CD4-positive, alpha-beta T cell (primary cell): ENCODE measurements around the gene IL23A. TPM values are rescaled to one million over a fixed set of nuclear protein-coding genes. Genes with fewer than 3 reads are reported as not detected.

Experiments used
- ATAC-seq: fragments of 200-7000 bp; cut with Tn5 transposase; one replicate; pipeline ENCODE4 v1.10.0; 2022; ENCODE audit warnings: mild to moderate bottlenecking; ENCODE audit not compliant: poor library complexity
- CTCF ChIA-PET: fragments of 350-600 bp; sonication (Branson Sonifier 250); formaldehyde crosslinking; loops from one replicate; lab custom pipeline; 2021; ENCODE audit warnings: antibody characterized with exemption, inconsistent platforms; lab: Charles Lee
- POLR2A ChIA-PET: fragments of 350-600 bp; sonication (Branson Sonifier 250); formaldehyde crosslinking; loops from one replicate; lab custom pipeline; 2021; ENCODE audit warnings: antibody characterized with exemption, inconsistent platforms; lab: Charles Lee
- DNase-seq, 14 experiments: peaks; one replicate each; pipeline ENCODE4 v3.0.0-alpha.2; 2013 to 2020; ENCODE audit warnings: mixed read lengths in 2 of 14
- H3K27ac ChIP-seq, 2 donors: one replicate each; pipeline versions ENCODE4 v1.5.1 to v1.7.0; 2013; ENCODE audit warnings: low read length in 2 of 2, low read depth in 1 of 2, mild to moderate bottlenecking in 1 of 2
- H3K27me3 ChIP-seq, 2 experiments: 1 replicate in 1 of 2; 2 replicates in 1 of 2; pipeline versions ENCODE4 v1.6.1 to v1.7.0; 2013; ENCODE audit warnings: low read length in 2 of 2, control low read depth in 1 of 2, mild to moderate bottlenecking in 1 of 2, moderate library complexity in 1 of 2; ENCODE audit not compliant: insufficient read depth in 2 of 2, control insufficient read depth in 1 of 2
- H3K36me3 ChIP-seq: one replicate; pipeline ENCODE4 v1.6.1; 2013; ENCODE audit warnings: low read length, control low read depth; ENCODE audit not compliant: insufficient read depth
- H3K4me1 ChIP-seq: one replicate; pipeline ENCODE4 v1.6.1; 2013; ENCODE audit warnings: low read length, control low read depth; ENCODE audit not compliant: insufficient read depth
- H3K4me3 ChIP-seq: one replicate; pipeline ENCODE4 v1.5.1; 2013; ENCODE audit warnings: mild to moderate bottlenecking, low read length, moderate library complexity
- H3K9me3 ChIP-seq, 2 experiments: 1 replicate in 1 of 2; 2 replicates in 1 of 2; pipeline versions ENCODE4 v1.6.1 to v1.7.0; 2013; ENCODE audit warnings: low read length in 2 of 2, mild to moderate bottlenecking in 2 of 2, control low read depth in 1 of 2, moderate library complexity in 1 of 2; ENCODE audit not compliant: control insufficient read depth in 1 of 2, insufficient read depth in 1 of 2
- H3K27ac Mint-ChIP-seq: one replicate; pipeline ENCODE4 v1.8.0; 2020; ENCODE audit warnings: mixed read lengths
- H3K27me3 Mint-ChIP-seq: one replicate; pipeline ENCODE4 v1.8.0; 2021; ENCODE audit warnings: mixed read lengths
- H3K36me3 Mint-ChIP-seq: one replicate; pipeline ENCODE4 v1.8.0; 2021; ENCODE audit warnings: low read depth, mixed read lengths
- H3K4me1 Mint-ChIP-seq: one replicate; pipeline ENCODE4 v1.8.0; 2021; ENCODE audit warnings: low read depth, mixed read lengths
- H3K4me3 Mint-ChIP-seq: one replicate; pipeline ENCODE4 v1.8.0; 2020; ENCODE audit warnings: mild to moderate bottlenecking, mixed read lengths
- H3K9me3 Mint-ChIP-seq: one replicate; pipeline ENCODE4 v1.8.0; 2020; ENCODE audit warnings: mixed read lengths
- intact Hi-C, 2 experiments: fragments of 100-400 bp; cut with DNase I in 1 of 2; cut with micrococcal nuclease in 1 of 2; formaldehyde crosslinking; loops; one replicate each; pipeline versions ENCODE4 v1.15.1 to v1.9.0; 2023 to 2025; cut with DNase I, micrococcal nuclease
- total RNA-seq, 174 experiments: library from RNA in 2 of 174; stranded (reverse) in 2 of 174; gene quantifications; one replicate each; pipeline ENCODE4 v1.2.3 and lab custom pipeline; 2021 to 2026
- TF ChIP-seq, protein P1 (sequence below): fragments of 200-600 bp; IDR thresholded peaks from one replicate; pipeline ENCODE4 v1.8.0; 2022; ENCODE audit warnings: antibody characterized with exemption, mild to moderate bottlenecking

The IL23A gene
- total RNA-seq, 2 experiments from 2014 or later = 25.2 to 27.5 TPM

DNA sequence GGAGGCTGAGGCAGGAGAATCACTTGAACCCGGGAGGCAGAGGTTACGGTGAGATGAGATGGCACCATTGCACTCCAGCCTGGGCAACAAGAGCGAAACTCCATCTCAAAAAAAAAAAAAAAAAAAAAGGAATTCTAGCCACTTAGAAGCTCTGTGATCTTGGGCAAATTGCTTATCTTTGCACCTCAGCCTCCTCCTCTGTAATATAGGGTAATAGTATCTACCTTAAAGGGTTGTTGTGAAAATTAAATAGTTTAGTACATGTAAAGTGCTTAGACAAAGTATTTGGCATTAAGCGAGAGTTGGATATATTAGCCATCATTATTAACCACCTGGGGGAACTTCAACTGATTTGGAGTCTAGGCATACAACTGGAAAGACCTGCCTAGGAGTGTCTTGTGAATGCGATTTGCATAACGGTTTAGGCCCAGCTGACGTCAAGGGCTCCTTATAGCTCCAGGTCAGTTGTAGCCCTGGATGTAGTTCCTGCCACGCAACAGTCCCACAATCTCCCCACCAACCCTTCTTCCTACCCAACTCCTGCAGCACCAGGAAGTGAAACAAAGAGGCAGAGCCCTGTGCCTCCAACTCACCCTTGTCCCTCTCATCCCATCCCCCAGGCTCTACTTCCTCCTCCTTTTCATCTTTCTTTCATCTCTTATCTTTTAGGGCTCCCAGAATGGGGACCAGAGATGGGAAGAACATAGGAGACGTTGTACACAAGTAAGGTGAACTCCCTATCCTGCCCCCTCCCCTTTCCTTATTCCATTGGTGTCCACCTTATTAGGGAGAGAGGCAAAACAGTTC, 2.1 kb upstream of the IL23A start:
- no peak overlapping the region for H3K4me3 ChIP-seq
- TF ChIP-seq, protein P1, sequence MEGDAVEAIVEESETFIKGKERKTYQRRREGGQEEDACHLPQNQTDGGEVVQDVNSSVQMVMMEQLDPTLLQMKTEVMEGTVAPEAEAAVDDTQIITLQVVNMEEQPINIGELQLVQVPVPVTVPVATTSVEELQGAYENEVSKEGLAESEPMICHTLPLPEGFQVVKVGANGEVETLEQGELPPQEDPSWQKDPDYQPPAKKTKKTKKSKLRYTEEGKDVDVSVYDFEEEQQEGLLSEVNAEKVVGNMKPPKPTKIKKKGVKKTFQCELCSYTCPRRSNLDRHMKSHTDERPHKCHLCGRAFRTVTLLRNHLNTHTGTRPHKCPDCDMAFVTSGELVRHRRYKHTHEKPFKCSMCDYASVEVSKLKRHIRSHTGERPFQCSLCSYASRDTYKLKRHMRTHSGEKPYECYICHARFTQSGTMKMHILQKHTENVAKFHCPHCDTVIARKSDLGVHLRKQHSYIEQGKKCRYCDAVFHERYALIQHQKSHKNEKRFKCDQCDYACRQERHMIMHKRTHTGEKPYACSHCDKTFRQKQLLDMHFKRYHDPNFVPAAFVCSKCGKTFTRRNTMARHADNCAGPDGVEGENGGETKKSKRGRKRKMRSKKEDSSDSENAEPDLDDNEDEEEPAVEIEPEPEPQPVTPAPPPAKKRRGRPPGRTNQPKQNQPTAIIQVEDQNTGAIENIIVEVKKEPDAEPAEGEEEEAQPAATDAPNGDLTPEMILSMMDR = no peak
- Mint-ChIP-seq H3K4me1 (peaks cover 72% of the 10 kb centered on the region), H3K36me3 (peaks cover 40% of the 10 kb centered on the region), H3K27me3 (no peaks in the 10 kb centered on the region), H3K4me3 (peak overlapping the region; percentile 27), H3K9me3 (no peaks in the 10 kb centered on the region), H3K27ac (peak overlapping the region; percentile 93)
- peaks cover 54% of the 10 kb centered on the region for H3K4me1 ChIP-seq
- peaks cover 12% of the 10 kb centered on the region for H3K36me3 ChIP-seq
- ATAC-seq = no peak
- H3K27me3 ChIP-seq = no peaks in the 10 kb centered on the region
- POLR2A ChIA-PET = interaction anchor here (2.3 to 5.2 kb wide), 3 partner anchors 22 to 127 kb away, joined by 18 to 150 read pairs (median 64); partner anchors contain the start of gene STAT2
- peak in 2 of 14 experiments; percentile 58 to 64 for DNase-seq
- CTCF ChIA-PET = interaction anchor here (0.7 to 1.6 kb wide), 4 partner anchors 10 to 690 kb away, joined by 3 to 4 read pairs (median 3); no protein-coding TSS in a partner anchor
- intact Hi-C loops = no loop called here
- H3K9me3 ChIP-seq = no peaks in the 10 kb centered on the region
- H3K27ac ChIP-seq = no peak overlapping the region

DNA sequence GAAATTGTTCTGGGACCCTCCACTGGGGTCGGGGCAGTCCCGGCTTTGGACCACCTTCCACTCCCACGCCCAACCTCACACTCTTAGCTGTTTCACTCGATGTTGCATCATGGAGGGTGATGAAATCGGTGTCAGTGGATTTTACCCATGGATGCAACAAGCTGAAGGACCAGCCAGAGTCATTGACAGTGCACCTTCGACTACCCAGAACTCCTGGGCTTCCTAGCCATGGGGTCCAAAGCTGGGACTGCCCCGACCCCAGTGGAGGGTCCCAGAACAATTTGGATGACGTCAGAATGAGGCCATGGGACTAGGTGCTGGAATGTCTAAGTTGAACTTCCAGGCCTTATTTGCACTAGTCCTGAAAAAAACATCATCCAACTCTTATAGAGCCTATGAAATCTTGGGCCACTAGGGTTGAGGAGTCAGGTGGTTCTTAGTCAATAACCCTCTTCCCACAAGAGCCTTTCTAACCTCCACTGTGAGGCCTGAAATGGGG, 882 bp upstream of the IL23A start:
- Histone ChIP-seq H3K4me3 (no peak overlapping the region), H3K9me3 (no peaks in the 10 kb centered on the region), H3K36me3 (peaks cover 18% of the 10 kb centered on the region), H3K27ac (peak overlapping the region; percentile 77 to 96), H3K27me3 (no peaks in the 10 kb centered on the region), H3K4me1 (peaks cover 51% of the 10 kb centered on the region)
- Mint-ChIP-seq H3K36me3 (peaks cover 40% of the 10 kb centered on the region), H3K27me3 (no peaks in the 10 kb centered on the region), H3K4me3 (peak overlapping the region; percentile 21), H3K27ac (peak overlapping the region; percentile 93), H3K4me1 (peaks cover 69% of the 10 kb centered on the region), H3K9me3 (no peaks in the 10 kb centered on the region)
- ChIA-PET CTCF (interaction anchor here (1.2 to 1.7 kb wide), 5 partner anchors 9 to 126 kb away, joined by 3 to 10 read pairs (median 4); partner anchors contain the start of genes CNPY2 and STAT2), POLR2A (interaction anchor here (1.2 to 3.4 kb wide), 13 partner anchors 10 to 364 kb away, joined by 3 to 150 read pairs (median 10); partner anchors contain the start of genes CNPY2, RAB5B, SMARCC2 and SPRYD4)
- intact Hi-C loops = loop anchor here in 1 of 2 experiments (1.0 to 2.0 kb wide), 3 partner anchors 21 to 127 kb away; partner anchors contain the start of gene STAT2
- TF ChIP-seq, protein P1 = no peak
- ATAC-seq (no peak), DNase-seq (peak in 2 of 14 experiments; percentile 50 to 58)

DNA sequence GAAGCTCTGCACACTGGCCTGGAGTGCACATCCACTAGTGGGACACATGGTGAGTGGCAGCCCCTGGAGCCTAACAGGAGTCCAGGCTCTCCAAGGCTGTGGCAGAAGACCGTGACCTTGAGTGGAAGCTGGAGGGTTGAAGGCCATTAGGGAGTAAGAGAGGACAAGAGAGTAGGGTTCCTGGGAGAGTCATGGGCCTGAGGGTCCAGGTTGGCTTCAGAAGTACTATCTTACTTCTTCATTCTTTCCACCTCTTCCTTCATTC, 406 bp downstream of the IL23A start:
- no peak for ATAC-seq
- Histone ChIP-seq H3K4me1 (peaks cover 42% of the 10 kb centered on the region), H3K9me3 (no peaks in the 10 kb centered on the region), H3K27ac (peak overlapping the region; percentile 90 to 96), H3K36me3 (peaks cover 31% of the 10 kb centered on the region), H3K27me3 (no peaks in the 10 kb centered on the region), H3K4me3 (peak overlapping the region; percentile 66)
- Mint-ChIP-seq H3K27me3 (no peaks in the 10 kb centered on the region), H3K4me1 (peaks cover 56% of the 10 kb centered on the region), H3K9me3 (no peaks in the 10 kb centered on the region), H3K36me3 (peaks cover 44% of the 10 kb centered on the region), H3K27ac (peak overlapping the region; percentile 93), H3K4me3 (peak overlapping the region; percentile 90)
- TF ChIP-seq, protein P1 = no peak
- peak in 1 of 14 experiments; percentile 11 for DNase-seq
- intact Hi-C loops = loop anchor here (1.0 to 2.0 kb wide), 2 partner anchors 20 to 22 kb away; no protein-coding TSS in a partner anchor
- POLR2A ChIA-PET = interaction anchor here (0.6 to 3.4 kb wide), 21 partner anchors 9 to 1139 kb away, joined by 3 to 150 read pairs (median 5); partner anchors contain the start of genes CNPY2, RAB5B, RNF41 and SMARCC2
- CTCF ChIA-PET = interaction anchor here (1.2 to 1.7 kb wide), 5 partner anchors 21 to 125 kb away, joined by 3 to 10 read pairs (median 4); partner anchors contain the start of genes CNPY2, COQ10A and STAT2
